Jurkat, Clone E6-1 (cell line): ENCODE data around the gene OPN4.

ENCODE experiments used
- DNase-seq: peaks from one replicate; pipeline ENCODE4 v3.0.0-alpha.2; 2011; ENCODE audit warnings: low read depth, low spot score
- H3K4me3 ChIP-seq: 2 replicates; pipeline ENCODE4 v1.5.1; 2011; ENCODE audit warnings: mild to moderate bottlenecking, low read length, control low read depth, moderate library complexity

The OPN4 gene

DNA sequence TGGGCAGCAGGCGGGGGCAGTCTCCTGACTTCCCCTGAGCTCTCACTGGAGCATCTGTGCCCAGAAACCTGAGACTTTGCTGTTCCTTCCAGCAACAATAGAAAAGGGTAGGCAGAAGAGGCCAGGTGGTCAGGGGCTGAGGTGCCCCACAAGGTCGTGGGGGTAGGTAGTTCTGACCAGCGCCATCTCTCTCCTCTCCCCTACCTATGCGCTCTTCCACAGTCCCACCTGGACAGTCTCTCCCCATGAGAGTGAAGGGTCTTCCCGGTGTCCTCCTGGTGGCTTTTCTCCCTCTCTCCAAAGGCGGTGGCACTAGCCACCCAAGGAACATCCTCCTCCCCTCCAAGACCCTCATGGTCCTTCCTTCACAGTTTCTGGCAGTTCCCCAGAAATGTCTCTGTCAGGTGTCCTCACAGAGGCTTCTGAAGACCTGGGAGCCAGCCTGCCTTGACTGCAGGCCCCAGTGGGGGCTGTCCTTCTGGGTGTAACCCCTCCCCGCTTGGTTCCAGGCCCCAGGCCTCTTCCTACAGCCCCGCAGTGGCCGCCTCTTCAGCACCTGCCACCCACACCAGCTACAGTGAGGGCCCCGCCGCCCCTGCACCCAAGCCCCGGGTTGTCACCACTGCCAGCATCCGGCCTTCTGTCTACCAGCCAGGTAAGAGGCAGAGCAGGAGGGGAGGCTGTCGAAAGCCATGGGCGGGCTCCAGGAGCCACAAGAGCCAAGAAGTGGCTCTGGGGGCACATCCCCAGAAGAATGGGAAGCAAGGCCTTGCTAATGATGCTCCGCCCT, 55.2 kb downstream of the OPN4 start:
- no peak overlapping the region for H3K4me3 ChIP-seq
- no peak for DNase-seq

DNA sequence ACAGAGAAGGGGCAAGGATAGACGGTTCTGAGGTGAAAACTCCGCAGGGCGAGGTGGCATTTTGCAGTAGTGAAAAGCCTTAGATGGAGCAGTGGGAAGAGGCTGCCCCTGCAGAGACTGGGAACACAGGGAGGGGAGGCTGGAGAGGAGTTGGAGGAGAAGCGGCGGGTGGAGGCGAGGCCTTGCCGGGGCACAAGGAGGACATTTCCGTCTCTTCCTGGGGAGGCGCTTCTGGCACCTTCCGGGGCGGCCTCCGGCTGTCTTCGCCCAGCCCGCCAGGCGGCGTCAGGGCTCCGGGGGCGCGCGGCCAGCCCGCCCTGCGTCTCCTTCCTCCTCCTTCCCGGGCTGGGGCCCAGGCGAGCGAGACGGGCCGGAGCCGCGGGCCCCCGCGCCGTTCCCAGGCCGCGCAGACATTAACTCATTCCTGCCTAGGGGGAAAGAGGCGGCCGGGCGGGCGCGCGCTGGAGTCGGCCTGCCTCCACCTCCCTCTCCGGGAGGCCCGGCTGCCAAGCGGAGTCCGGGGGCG, 56.7 kb downstream of the OPN4 start:
- DNase-seq = peak; percentile 73
- peak overlapping the region; percentile 57 for H3K4me3 ChIP-seq

DNA sequence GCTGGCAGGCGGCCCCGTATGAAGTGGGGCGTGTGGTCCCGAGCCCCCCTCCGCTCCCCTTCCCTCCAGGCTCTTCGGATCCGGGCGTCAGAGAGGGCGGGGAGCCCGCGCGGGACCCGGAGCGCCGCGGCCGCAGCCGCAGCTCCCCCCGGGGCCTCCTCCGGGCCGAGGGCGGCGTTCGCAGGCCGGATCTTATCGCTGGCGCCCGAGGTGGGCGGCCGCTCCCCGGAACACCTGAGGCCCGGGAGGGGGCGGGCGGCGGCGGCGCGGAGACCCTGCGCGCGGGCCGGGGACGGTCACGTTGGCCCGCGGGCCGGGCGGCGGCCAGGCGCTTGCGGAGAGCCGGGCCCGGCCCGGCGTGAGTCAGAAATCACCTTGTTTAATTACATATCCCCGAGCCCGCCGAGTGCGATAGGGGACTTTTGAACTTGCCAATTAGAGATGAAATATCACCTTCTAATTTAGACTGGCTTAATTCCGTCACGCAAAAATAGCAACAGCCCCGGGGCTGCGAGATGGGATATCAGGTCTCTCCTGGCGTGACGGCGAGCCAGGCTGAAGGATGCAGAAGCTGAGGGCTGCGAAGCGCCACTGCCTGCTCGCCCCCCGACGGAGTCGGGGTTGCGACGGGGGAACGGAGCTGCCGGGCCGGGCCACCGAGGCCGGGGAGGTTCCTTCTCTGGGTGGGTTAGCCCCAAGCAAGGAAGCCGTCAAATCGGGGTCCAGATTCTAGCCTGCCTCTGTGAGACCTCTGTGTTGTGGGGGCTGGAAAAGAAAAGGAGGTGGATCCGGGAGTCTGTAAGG, 57.4 kb downstream of the OPN4 start:
- no peak for DNase-seq
- H3K4me3 ChIP-seq = peak overlapping the region; percentile 57

DNA sequence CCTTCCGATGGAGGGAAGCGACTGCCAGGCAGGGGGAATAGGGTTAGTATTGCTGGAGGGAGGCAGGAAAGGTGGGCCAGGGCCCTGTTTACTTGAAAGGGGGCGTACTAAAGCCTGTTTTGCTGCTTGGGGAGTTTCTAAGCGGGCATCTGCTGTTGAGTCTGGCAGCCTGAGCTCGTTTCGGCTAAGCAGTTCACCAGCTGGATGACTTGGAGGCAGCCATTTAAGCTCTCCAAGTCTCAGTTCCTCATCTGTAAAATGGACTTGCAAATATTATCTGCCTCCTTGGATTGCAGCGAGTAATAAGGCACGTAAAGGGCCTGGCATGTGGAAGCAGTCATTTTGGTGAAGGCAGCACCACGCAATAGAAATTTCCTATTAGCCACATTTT, 58.0 kb downstream of the OPN4 start:
- peak overlapping the region; percentile 57 for H3K4me3 ChIP-seq
- no peak for DNase-seq

DNA sequence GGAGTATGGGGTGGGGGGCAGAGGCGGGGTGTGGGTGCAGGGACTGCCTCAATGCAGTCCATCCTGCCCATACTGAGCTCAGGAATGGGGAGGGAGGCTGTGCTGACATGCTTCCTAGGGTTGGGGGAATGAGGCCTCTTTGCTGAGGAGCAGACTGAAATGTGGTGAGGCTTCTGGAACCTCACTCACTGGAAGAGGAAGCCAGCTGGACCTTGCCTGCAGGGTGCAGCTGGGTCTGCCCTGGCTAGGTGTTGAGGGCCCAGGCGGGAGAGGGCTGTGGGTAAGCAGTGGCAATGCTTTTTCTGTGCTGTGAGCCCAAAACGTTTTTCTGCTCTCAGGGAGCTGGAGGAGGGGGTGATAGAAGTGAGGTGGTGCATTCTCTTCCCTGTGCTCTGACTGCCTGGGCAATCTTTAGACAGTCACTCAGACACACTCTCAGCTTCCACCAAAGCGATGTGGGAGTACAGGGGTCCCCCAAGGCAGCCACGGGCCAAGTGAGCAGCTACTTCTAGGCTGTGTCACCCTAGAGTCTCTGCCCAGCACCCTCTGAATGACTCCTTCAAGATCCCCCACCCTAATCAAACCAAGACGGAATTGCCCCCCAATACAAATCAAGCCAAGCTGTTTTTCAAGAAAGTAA, 60.9 kb downstream of the OPN4 start:
- no peak overlapping the region for H3K4me3 ChIP-seq
- no peak for DNase-seq

DNA sequence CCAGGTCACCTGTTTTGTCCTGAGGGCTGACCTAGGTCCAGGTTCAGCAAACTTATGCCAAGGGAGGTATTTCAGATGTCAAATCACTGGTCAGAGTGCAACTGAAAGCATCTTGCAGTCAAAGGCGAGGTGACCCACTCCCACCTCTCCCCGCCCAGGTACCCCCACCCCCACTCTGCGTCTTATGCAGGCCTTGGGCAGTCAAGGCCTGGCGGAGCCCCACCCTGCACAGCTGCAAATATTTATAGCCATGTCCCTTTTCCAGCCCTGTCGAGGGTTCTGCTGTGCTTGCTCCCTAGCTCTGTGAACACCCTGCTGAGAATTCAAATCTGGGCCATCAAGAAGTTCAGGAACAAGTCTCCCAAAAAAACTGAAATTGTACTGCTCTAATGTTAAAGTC, 61.5 kb downstream of the OPN4 start:
- DNase-seq = no peak
- H3K4me3 ChIP-seq = no peak overlapping the region
